Mucosa of stomach (tissue), 1 donor: ENCODE data around the gene DGKI.
"Not testable (repeated sequence)": the region's sequence is repeated elsewhere in the genome, so short reads cannot be mapped to it uniquely, and the experiment has no call there.

Experiments
- H3K27me3 ChIP-seq: one replicate; pipeline ENCODE4 v1.7.0; 2013; ENCODE audit warnings: mild to moderate bottlenecking, low read length; ENCODE audit not compliant: control insufficient read depth, insufficient read depth
- H3K36me3 ChIP-seq: one replicate; pipeline ENCODE4 v1.7.0; 2013; ENCODE audit warnings: low read length; ENCODE audit not compliant: control insufficient read depth, insufficient read depth
- H3K4me1 ChIP-seq: one replicate; pipeline ENCODE4 v1.7.0; 2013; ENCODE audit warnings: mild to moderate bottlenecking, low read length; ENCODE audit not compliant: control insufficient read depth, insufficient read depth
- H3K4me3 ChIP-seq: one replicate; pipeline ENCODE4 v1.7.0; 2013; ENCODE audit warnings: low read length
- H3K9ac ChIP-seq: one replicate; pipeline ENCODE4 v1.7.0; 2013; ENCODE audit warnings: mild to moderate bottlenecking, low read length, moderate library complexity
- H3K9me3 ChIP-seq: one replicate; pipeline ENCODE4 v1.7.0; 2013; ENCODE audit warnings: mild to moderate bottlenecking, low read length, moderate library complexity; ENCODE audit not compliant: control insufficient read depth
- donor health status: Pancreatic carcinoma.

The DGKI gene

GRCh38 chr7:137448572-137448971 is 398.2 kb downstream of the DGKI start:
- not testable (repeated sequence) for H3K4me3 ChIP-seq

GRCh38 chr7:137446025-137446424 is 400.7 kb downstream of the DGKI start:
- Histone ChIP-seq H3K9me3 (no peaks in the 10 kb centered on the region), H3K4me1 (no peaks in the 10 kb centered on the region), H3K36me3 (no peaks in the 10 kb centered on the region), H3K9ac (no peak overlapping the region), H3K27me3 (no peaks in the 10 kb centered on the region), H3K4me3 (no peak overlapping the region)

More at GRCh38 chr7:137448572-137448971, 398.2 kb downstream of the DGKI start:
- H3K36me3 ChIP-seq, H3K9ac ChIP-seq, H3K4me1 ChIP-seq, H3K9me3 ChIP-seq, H3K27me3 ChIP-seq: not testable (repeated sequence)

DNA sequence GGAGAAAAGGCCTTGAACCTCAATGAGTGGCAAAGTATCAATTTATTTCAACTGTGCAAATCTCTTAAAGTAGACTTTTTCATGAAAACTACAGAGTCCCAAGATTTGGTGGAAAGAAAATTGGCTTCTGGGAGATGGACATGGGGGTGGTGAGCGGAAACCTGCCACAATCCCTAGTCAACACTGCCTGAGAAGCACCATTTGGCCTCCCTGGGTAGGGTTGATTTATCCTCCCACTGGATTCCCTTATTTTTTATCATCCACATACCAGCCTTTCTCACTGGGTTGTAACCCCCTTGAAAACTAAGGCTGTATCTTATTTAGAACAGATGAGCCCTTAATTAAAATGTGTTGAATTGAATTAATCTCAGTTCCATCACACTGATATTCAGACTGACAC is 401.5 kb downstream of the DGKI start:
- Histone ChIP-seq H3K4me3 (no peak overlapping the region), H3K9me3 (no peaks in the 10 kb centered on the region), H3K27me3 (no peaks in the 10 kb centered on the region), H3K36me3 (no peaks in the 10 kb centered on the region), H3K9ac (no peak overlapping the region), H3K4me1 (no peaks in the 10 kb centered on the region)

DNA sequence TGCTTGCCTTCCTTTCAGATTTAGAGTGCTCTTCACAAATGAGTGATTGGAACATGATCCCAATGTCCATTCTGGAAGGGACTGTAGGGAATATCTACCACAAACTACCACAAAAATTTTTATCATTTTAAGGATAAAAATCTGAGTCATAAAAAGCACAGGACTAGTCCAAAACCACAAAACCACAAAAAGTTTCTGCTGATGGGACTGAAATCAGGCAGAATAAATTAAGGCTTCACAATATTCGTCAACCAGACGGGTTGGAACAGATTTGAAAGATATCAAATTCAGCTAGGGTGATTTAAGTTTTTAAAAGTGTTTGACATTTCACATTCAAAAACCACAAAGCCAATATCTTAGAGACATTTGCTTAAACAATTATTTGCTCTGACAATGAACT is 403.2 kb downstream of the DGKI start:
- Histone ChIP-seq H3K4me3 (no peak overlapping the region), H3K9ac (no peak overlapping the region), H3K27me3 (no peaks in the 10 kb centered on the region), H3K4me1 (no peaks in the 10 kb centered on the region), H3K36me3 (no peaks in the 10 kb centered on the region), H3K9me3 (no peaks in the 10 kb centered on the region)

GRCh38 chr7:137441451-137441850 is 405.3 kb downstream of the DGKI start:
- no peaks in the 10 kb centered on the region for H3K36me3 ChIP-seq
- H3K9ac ChIP-seq, result no peak overlapping the region
- H3K9me3 ChIP-seq, result no peaks in the 10 kb centered on the region
- no peaks in the 10 kb centered on the region for H3K4me1 ChIP-seq
- H3K4me3 ChIP-seq, result no peak overlapping the region
- H3K27me3 ChIP-seq, result no peaks in the 10 kb centered on the region

DNA sequence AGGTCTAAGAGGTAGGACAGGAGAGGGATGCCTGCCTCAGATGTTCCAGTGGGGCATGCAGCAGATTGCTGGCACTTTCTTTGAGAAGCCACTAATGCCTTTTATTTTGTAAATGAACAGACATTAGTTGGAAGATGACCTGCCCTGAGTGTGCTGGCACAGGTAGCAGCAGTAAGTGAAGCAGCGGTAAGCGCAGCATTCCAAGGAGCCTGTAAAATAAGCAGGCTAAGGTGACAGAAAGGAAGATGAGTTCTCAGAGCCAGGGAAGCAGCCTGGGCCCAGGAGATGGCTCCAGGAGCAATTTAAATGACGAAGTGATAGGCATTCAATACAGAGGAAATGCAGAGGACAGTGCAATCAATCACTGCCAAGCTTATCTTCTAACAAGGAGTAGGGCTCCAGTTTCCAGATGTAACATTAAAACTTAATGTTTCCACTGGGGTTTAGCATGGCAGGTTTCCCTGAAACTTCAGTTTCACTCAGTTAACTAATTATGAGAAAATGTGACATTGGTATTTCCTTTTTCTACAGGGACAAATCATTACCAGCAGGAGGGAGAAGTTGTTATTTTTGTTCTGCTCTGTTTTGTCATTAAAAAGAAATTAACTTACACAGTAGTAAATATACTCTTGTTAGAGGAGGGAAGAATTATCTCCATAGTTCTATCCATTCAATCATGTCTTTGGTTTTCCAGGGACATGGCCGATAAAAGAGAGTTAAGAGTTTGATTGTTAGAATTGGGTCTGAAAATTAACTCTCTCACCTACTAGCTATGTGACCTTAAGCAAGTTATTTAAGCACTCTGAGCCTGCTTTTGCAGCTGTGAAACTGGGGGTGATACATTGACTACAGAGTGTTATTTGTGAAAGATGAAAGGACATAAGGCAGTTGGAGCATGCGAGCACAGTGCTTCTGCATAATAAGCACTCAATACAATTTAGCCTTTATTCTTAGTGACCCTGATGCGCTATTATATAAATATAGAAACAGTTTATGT is 406.6 kb downstream of the DGKI start:
- no peak overlapping the region for H3K9ac ChIP-seq

GRCh38 chr7:137434946-137435345 is 411.8 kb downstream of the DGKI start:
- Histone ChIP-seq H3K9ac (no peak overlapping the region), H3K36me3 (no peaks in the 10 kb centered on the region), H3K4me1 (no peaks in the 10 kb centered on the region), H3K9me3 (no peaks in the 10 kb centered on the region), H3K4me3 (no peak overlapping the region), H3K27me3 (no peaks in the 10 kb centered on the region)

More for the DNA sequence above, 406.6 kb downstream of the DGKI start:
- H3K36me3 ChIP-seq, result no peaks in the 10 kb centered on the region
- no peaks in the 10 kb centered on the region for H3K9me3 ChIP-seq
- no peaks in the 10 kb centered on the region for H3K4me1 ChIP-seq
- no peak overlapping the region for H3K4me3 ChIP-seq
- no peaks in the 10 kb centered on the region for H3K27me3 ChIP-seq

DNA sequence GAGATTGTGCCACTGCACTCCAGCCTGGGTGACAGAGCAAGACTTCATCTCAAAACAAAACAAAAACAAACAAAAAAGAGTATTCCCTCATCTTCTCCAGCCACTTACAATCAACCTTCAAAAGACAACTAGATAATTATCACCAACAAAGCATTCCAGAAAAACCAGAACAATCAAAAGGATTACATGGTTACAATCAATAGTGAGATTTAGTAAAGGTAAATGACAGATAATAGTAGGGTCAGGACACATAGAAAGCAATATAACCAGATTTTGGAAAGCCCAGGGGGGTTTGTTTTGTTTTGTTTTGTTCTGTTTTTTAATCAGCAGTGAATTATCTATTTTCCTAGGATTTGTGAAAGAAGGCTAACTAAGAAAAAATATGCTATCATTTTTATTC is 412.2 kb downstream of the DGKI start:
- no peaks in the 10 kb centered on the region for H3K36me3 ChIP-seq
- H3K9me3 ChIP-seq, result no peaks in the 10 kb centered on the region
- H3K27me3 ChIP-seq, result no peaks in the 10 kb centered on the region
- no peaks in the 10 kb centered on the region for H3K4me1 ChIP-seq
- H3K9ac ChIP-seq, result no peak overlapping the region
- H3K4me3 ChIP-seq, result no peak overlapping the region

- H3K9ac ChIP-seq, result no peak overlapping the region
- H3K36me3 ChIP-seq, result no peaks in the 10 kb centered on the region
- H3K9me3 ChIP-seq, result no peaks in the 10 kb centered on the region
- H3K4me3 ChIP-seq, result no peak overlapping the region
- no peaks in the 10 kb centered on the region for H3K4me1 ChIP-seq
- H3K27me3 ChIP-seq, result no peaks in the 10 kb centered on the region
Measured at GRCh38 chr7:137423321-137423720, 423.5 kb downstream of the DGKI start.

DNA sequence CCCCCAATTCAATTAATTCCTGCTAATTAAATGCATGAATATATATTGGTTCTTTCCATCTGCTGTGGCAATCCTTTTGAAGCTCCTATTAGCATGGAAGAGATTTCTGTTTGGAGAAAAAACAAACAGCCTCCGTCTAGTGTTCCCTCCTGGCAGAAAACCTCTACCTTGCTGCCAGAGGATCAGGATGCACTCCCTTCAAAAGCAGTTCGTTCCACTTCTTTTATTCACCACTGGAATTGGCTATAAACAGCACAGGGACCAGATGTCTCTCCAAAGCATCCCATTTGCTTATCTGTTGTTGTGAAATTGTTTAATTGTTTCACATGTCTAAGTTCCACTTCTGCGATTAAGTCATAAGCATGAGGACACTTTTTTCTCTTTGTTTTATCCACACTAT is 425.4 kb downstream of the DGKI start:
- no peaks in the 10 kb centered on the region for H3K4me1 ChIP-seq
- no peaks in the 10 kb centered on the region for H3K27me3 ChIP-seq
- no peak overlapping the region for H3K9ac ChIP-seq
- H3K36me3 ChIP-seq, result no peaks in the 10 kb centered on the region
- no peak overlapping the region for H3K4me3 ChIP-seq
- no peaks in the 10 kb centered on the region for H3K9me3 ChIP-seq

DNA sequence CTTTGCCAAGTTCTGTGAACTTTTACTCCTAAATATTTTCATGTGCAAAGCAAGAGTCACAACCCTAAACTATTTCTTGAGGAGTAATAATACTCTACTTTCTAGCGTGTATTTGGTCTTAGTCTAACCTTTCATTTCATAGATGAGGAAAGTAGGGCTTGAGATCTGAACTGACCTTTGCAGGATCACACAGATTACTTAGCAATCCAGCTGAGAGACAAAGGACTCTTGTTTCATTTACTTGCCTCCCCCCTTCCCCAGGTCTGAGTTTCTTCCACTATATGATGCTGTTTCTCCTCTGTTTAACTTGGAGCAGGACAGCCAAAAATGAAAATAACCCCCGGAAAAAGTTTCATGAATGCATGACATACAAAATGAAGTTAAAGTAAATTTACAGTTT is 427.9 kb downstream of the DGKI start:
- H3K9ac ChIP-seq, result no peak overlapping the region
- H3K4me1 ChIP-seq, result no peaks in the 10 kb centered on the region
- H3K36me3 ChIP-seq, result no peaks in the 10 kb centered on the region
- no peaks in the 10 kb centered on the region for H3K9me3 ChIP-seq
- no peaks in the 10 kb centered on the region for H3K27me3 ChIP-seq
- H3K4me3 ChIP-seq, result no peak overlapping the region

DNA sequence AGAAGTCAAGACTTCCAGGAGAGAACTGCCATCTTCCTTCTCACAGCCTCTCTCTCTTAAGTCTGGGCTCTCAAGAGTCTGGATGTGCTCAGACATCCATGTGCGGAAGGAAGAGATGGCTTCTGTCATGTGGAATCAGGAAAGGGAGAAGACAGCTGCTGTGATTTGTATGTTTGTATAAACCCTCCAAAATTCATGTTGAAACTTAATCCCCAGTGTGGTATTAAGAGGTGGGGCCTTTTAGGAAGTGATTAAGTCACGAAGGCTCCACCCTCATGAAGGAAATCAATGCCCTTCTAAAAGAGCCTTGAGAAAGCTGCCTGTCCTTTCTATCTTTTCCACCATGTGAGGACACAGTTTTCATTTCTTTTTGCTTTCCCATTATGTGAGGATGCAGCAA is 429.3 kb downstream of the DGKI start:
- no peaks in the 10 kb centered on the region for H3K36me3 ChIP-seq

More for the DNA sequence above, 429.3 kb downstream of the DGKI start:
- H3K4me3 ChIP-seq, result no peak overlapping the region
- H3K9me3 ChIP-seq, result no peaks in the 10 kb centered on the region
- H3K27me3 ChIP-seq, result no peaks in the 10 kb centered on the region
- no peak overlapping the region for H3K9ac ChIP-seq
- no peaks in the 10 kb centered on the region for H3K4me1 ChIP-seq
